Kidney (tissue), 14 donors: ENCODE results near the gene ETV6. TPM values are rescaled to one million over a fixed set of nuclear protein-coding genes. Genes with fewer than 3 reads are reported as not detected.
A peak's percentile ranks its signal among the peaks of the same experiment; 100 is the strongest.

ENCODE experiments used
- DNase-seq, 5 donors: peaks; one replicate each; pipeline ENCODE4 v3.0.0-alpha.2; 2013 to 2020
- FAIRE-seq: peaks from 2 replicates; lab custom pipeline; 2012; peaks lifted over from hg19 to GRCh38; lab: Jason Lieb, UNC
- H3K27ac ChIP-seq, 2 donors: one replicate each; pipeline ENCODE4 v1.7.0; 2013; ENCODE audit warnings: low read depth in 2 of 2, low read length in 2 of 2, inconsistent platforms in 1 of 2
- H3K27me3 ChIP-seq: one replicate; pipeline ENCODE4 v1.7.1; 2013; ENCODE audit warnings: low read length, inconsistent platforms; ENCODE audit not compliant: control insufficient read depth, insufficient read depth
- H3K36me3 ChIP-seq, 3 donors: one replicate each; pipeline versions ENCODE4 v1.7.0 to v1.7.1; 2013; ENCODE audit warnings: low read length in 3 of 3, control low read depth in 1 of 3, inconsistent platforms in 1 of 3; ENCODE audit not compliant: insufficient read depth in 3 of 3, control insufficient read depth in 2 of 3
- H3K4me1 ChIP-seq, 3 donors: one replicate each; pipeline versions ENCODE4 v1.7.0 to v1.7.1; 2013; ENCODE audit warnings: low read length in 3 of 3, inconsistent platforms in 1 of 3, low read depth in 1 of 3; ENCODE audit not compliant: control insufficient read depth in 2 of 3, insufficient read depth in 2 of 3
- H3K4me3 ChIP-seq, 3 donors: one replicate each; pipeline versions ENCODE4 v1.7.0 to v1.8.1; 2013; ENCODE audit warnings: low read length in 3 of 3, control low read depth in 1 of 3, inconsistent platforms in 1 of 3
- H3K9ac ChIP-seq, 3 donors: one replicate each; pipeline versions ENCODE4 v1.7.0 to v1.7.1; 2013; ENCODE audit warnings: low read length in 3 of 3, control low read depth in 1 of 3, inconsistent platforms in 1 of 3
- H3K9me3 ChIP-seq, 3 donors: one replicate each; pipeline versions ENCODE4 v1.7.0 to v1.7.1; 2013; ENCODE audit warnings: low read length in 3 of 3, control low read depth in 1 of 3, inconsistent platforms in 1 of 3; ENCODE audit not compliant: control insufficient read depth in 2 of 3, insufficient read depth in 1 of 3
- CTCF ChIP-seq: IDR thresholded peaks from 3 replicates; pipeline ENCODE4 v1.5.1; 2012; ENCODE audit warnings: mild to moderate bottlenecking, moderate library complexity, borderline replicate concordance; ENCODE audit not compliant: insufficient read depth; ENCODE audit errors: extremely low read depth
- intact Hi-C: fragments of 100-400 bp; cut with DNase I; formaldehyde crosslinking; loops from one replicate; pipeline ENCODE4 v1.11.1; 2022
- polyA plus RNA-seq: library from polyadenylated mRNA; stranded (reverse); fragments of 350-450 nt; fragmentation: Illumina TruSeq; extraction: RNeasy Lipid Tissue Mini Kit (QIAGEN cat#74804); gene quantifications from one replicate; pipeline ENCODE4 v1.2.3, GENCODE V29; 2014; ENCODE audit warnings: low read depth, low replicate concordance; ENCODE audit not compliant: insufficient read depth
- total RNA-seq: library from RNA; stranded (reverse); fragmentation: NEBNext Ultra II Directional; extraction: Animal tissue kit (Norgen Biotek cat#: 25700); gene quantifications from one replicate; pipeline ENCODE4 v1.2.1, GENCODE V29; 2021
- donor health status: control.
- donor health status: control.
- donor health status: control.
- donor health status: control.
- donor health status: control.
- donor health status: DM: yes; HTN: yes; CAD: no.
- donor health status: Normal renal cell carcinoma (clear cell type).

ETV6 gene
- total and polyA plus RNA-seq, 2 donors from 2014 or later = 5.2 to 59.8 TPM

- DNase-seq = peak in 1 of 5 donors; percentile 49
- Histone ChIP-seq H3K4me3 (no peak overlapping the region), H3K27me3 (no peaks in the 10 kb centered on the region), H3K9me3 (no peaks in the 10 kb centered on the region), H3K9ac (no peak overlapping the region), H3K4me1 (peaks cover 0 to 12% (median 5%) of the 10 kb centered on the region in 3 donors), H3K36me3 (no peaks in the 10 kb centered on the region), H3K27ac (no peak overlapping the region)
- no peak for TF ChIP-seq CTCF
- intact Hi-C loops = no loop called here
- FAIRE-seq = no peak
Observed at GRCh38 chr12:11686120-11686519, 36.6 kb downstream of the ETV6 start.

- H3K4me3 ChIP-seq = peak overlapping the region in 1 of 3 donors; percentile 14
- intact Hi-C loops = no loop called here
- peak in 1 of 5 donors; percentile 67 for DNase-seq
- no peak for FAIRE-seq
- TF ChIP-seq CTCF = no peak
- H3K4me1 ChIP-seq = peaks cover 0 to 12% (median 5%) of the 10 kb centered on the region in 3 donors
- H3K27ac ChIP-seq = no peak overlapping the region
- no peaks in the 10 kb centered on the region for H3K36me3 ChIP-seq
- no peaks in the 10 kb centered on the region for H3K27me3 ChIP-seq
- H3K9me3 ChIP-seq = no peaks in the 10 kb centered on the region
- H3K9ac ChIP-seq = no peak overlapping the region
Observed at GRCh38 chr12:11687528-11687927, 38.1 kb downstream of the ETV6 start.

GRCh38 chr12:11688379-11688778 lies 38.9 kb downstream of the ETV6 start:
- Histone ChIP-seq H3K9ac (no peak overlapping the region), H3K27ac (no peak overlapping the region), H3K4me1 (peaks cover 0 to 12% (median 5%) of the 10 kb centered on the region in 3 donors), H3K27me3 (no peaks in the 10 kb centered on the region), H3K9me3 (no peaks in the 10 kb centered on the region), H3K36me3 (no peaks in the 10 kb centered on the region), H3K4me3 (no peak overlapping the region)
- DNase-seq (no peak), FAIRE-seq (no peak)
- no peak for TF ChIP-seq CTCF
- intact Hi-C loops = no loop called here

GRCh38 chr12:11688831-11689230 lies 39.4 kb downstream of the ETV6 start:
- no peak for FAIRE-seq
- Histone ChIP-seq H3K4me1 (peaks cover 0 to 12% (median 3%) of the 10 kb centered on the region in 3 donors), H3K27me3 (no peaks in the 10 kb centered on the region), H3K9ac (no peak overlapping the region), H3K4me3 (no peak overlapping the region), H3K36me3 (no peaks in the 10 kb centered on the region), H3K9me3 (no peaks in the 10 kb centered on the region), H3K27ac (no peak overlapping the region)
- intact Hi-C loops = no loop called here
- no peak for TF ChIP-seq CTCF
- DNase-seq = no peak
